ENCODE measurements around the gene PAK4. TPM values are rescaled to one million over a fixed set of nuclear protein-coding genes. Genes with fewer than 3 reads are reported as not detected.

Gene PAK4
- polyA plus RNA-seq, 1 experiment = 10.4 TPM

DNA sequence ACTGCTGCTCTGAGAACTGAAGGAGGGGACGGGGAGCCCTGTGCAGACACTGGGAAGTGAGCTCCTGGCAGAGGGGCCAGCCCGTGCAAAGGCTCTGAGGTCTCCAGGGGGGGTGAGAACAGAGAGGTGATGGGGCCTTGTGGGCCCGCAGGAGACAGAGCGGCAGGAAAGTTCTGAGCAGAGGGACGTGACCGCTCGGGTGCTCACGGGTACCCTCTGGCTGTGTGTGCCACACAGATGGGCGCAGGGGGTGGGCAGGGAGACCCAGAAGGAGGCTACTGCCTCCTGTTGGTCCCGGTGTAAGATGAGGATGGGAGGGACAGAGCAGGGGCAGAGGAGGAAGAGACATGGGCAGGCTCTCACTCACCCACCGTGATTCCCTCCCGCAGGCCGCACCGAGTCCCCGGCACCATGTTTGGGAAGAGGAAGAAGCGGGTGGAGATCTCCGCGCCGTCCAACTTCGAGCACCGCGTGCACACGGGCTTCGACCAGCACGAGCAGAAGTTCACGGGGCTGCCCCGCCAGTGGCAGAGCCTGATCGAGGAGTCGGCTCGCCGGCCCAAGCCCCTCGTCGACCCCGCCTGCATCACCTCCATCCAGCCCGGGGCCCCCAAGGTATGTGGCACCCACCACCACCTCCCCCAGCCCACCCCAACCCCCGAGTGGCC lies 43.7 kb downstream of the PAK4 start:
- CTCF ChIA-PET = no interaction called here

DNA sequence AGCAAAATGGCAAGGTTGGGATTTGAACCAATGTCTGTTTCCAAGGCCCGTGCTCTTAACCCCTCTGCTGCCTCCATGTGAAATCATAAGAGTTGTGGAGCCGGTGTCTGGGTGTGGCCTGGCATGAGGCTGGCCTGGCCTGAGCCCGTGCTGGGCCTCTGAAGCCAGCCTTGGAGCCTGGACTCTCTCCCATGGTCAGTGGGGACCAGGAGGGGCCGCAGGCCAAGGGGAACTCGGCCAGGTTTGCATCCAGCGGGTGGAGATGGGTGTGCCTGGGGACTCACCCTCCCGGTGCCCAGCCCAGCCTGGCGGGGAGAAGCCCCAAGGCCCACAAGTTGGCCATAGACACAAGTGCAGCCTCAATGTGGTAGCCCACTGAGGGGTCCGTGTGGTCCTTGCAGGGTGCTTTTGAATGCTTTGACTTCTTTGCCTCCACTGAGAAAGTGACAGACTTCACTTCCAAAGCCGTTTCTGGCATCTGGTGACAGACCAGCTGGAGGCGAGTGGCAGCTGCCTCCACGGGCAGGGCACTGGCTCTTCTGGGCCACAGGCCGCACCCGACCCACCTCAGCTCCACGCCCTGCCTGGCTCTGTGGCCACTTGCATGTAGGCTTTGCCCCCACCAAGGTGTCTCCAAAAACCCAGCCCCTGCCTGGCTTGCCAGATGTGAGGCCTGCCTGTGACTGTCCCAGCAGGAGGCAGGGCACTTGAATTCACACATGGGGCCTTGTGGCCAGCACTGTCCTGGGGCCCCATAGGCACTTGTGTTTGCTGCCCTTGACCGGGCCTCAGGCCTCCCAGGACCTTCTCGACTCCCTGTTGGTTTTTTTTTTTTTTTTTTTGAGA lies 45.0 kb downstream of the PAK4 start:
- H3K27me3 ChIP-seq (ENCODE audit: control insufficient read depth, insufficient read depth, low read length) = no peaks in the 10 kb centered on the region
- CTCF ChIA-PET = no interaction called here
- POLR2A ChIA-PET = no interaction called here
- no peaks in the 10 kb centered on the region; the same call in 1 of the 2 replicates for H3K9me3 ChIP-seq (ENCODE audit: control insufficient read depth, insufficient read depth, low read length)
- no peak overlapping the region for H3K4me3 ChIP-seq (ENCODE audit: low read depth, low read length)
- H3K27ac ChIP-seq (ENCODE audit: low read depth, low read length) = no peak overlapping the region
- TF ChIP-seq, protein P1, sequence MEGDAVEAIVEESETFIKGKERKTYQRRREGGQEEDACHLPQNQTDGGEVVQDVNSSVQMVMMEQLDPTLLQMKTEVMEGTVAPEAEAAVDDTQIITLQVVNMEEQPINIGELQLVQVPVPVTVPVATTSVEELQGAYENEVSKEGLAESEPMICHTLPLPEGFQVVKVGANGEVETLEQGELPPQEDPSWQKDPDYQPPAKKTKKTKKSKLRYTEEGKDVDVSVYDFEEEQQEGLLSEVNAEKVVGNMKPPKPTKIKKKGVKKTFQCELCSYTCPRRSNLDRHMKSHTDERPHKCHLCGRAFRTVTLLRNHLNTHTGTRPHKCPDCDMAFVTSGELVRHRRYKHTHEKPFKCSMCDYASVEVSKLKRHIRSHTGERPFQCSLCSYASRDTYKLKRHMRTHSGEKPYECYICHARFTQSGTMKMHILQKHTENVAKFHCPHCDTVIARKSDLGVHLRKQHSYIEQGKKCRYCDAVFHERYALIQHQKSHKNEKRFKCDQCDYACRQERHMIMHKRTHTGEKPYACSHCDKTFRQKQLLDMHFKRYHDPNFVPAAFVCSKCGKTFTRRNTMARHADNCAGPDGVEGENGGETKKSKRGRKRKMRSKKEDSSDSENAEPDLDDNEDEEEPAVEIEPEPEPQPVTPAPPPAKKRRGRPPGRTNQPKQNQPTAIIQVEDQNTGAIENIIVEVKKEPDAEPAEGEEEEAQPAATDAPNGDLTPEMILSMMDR (IDR thresholded peaks at IDR 0.05; ENCODE audit: low read depth, low read length) = no peak
- DNase-seq (ENCODE audit: low read depth, low spot score) = no peak

More for the DNA sequence above, 43.7 kb downstream of the PAK4 start:
- no peaks in the 10 kb centered on the region; the same call in 1 of the 2 replicates for H3K9me3 ChIP-seq (ENCODE audit: control insufficient read depth, insufficient read depth, low read length)
- no peak overlapping the region for H3K27ac ChIP-seq (ENCODE audit: low read depth, low read length)
- POLR2A ChIA-PET = no interaction called here
- H3K4me3 ChIP-seq (ENCODE audit: low read depth, low read length) = no peak overlapping the region
- no peaks in the 10 kb centered on the region for H3K27me3 ChIP-seq (ENCODE audit: control insufficient read depth, insufficient read depth, low read length)
- DNase-seq (ENCODE audit: low read depth, low spot score) = no peak
- TF ChIP-seq, protein P1 (IDR thresholded peaks at IDR 0.05; ENCODE audit: low read depth, low read length) = no peak

DNA sequence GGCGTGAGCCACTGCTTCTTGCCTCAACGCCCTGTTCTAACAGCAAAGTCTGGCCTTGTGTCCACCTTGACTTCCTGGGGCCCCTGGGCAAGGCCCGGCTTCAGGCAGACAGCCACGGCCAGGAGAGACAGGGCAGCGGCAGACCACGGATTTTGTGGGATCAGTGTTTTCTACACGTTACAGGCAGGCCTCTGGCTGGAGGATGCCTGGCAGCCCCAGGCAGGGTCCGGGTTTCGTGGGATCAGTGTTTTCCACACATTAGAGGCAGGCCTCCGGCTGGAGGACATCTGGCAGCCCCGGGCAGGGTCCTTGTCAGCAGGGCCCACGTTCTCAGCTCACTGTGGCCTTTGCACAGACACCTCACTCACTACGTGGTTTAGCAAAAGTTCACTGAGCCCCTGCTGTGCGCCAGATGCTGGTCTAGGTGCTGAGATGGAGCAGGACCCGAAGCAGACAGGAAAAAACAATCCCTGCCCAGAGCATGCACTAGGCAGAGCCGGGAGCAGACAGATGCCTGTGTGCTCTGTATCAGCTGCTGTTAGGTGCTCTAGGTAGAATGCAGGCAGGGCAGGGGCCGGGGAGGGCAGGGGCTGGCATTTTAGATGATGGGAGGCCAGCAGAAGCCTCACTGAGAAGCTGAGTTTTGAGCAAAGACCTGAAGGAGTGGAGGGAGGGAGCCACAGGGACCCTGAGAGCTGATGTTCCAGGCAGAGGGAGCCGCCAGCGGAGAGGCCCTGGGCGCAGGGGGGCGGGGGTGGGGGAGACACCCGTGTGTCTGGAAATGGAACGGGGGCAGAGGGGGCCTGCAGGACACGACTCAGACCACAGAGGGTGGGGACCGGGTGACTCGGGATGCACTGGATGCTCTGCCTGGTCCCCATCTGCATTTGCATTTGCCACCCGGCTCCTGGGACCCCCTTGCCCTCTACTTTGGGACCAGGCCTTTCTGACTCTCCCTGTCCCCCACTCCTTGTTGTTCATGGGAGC lies 46.2 kb downstream of the PAK4 start:
- no peak overlapping the region for H3K4me3 ChIP-seq (ENCODE audit: low read depth, low read length)
- CTCF ChIA-PET = no interaction called here
- POLR2A ChIA-PET = no interaction called here
- H3K27ac ChIP-seq (ENCODE audit: low read depth, low read length) = no peak overlapping the region
- TF ChIP-seq, protein P1 (IDR thresholded peaks at IDR 0.05; ENCODE audit: low read depth, low read length) = no peak
- DNase-seq (ENCODE audit: low read depth, low spot score) = no peak
- no peaks in the 10 kb centered on the region; the same call in 1 of the 2 replicates for H3K9me3 ChIP-seq (ENCODE audit: control insufficient read depth, insufficient read depth, low read length)
- no peaks in the 10 kb centered on the region for H3K27me3 ChIP-seq (ENCODE audit: control insufficient read depth, insufficient read depth, low read length)

DNA sequence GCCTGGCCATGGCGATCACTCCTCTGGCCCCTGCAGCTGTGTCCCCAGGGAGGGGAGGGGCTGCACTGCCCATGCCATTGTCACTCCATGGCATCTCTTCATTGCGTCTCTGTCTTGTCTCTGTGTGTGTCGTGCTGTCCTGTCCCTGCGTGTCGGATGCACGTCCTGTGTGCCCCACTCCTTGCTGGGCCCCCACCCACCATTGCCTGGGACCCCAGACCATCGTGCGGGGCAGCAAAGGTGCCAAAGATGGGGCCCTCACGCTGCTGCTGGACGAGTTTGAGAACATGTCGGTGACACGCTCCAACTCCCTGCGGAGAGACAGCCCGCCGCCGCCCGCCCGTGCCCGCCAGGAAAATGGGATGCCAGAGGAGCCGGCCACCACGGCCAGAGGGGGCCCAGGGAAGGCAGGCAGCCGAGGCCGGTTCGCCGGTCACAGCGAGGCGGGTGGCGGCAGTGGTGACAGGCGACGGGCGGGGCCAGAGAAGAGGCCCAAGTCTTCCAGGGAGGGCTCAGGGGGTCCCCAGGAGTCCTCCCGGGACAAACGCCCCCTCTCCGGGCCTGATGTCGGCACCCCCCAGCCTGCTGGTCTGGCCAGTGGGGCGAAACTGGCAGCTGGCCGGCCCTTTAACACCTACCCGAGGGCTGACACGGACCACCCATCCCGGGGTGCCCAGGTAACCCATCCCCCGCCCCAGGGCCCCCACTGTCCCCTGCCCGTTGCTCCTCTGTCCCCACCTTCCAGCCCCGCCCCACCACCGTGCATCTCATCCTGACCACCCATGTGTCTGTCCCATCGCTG lies 47.3 kb downstream of the PAK4 start:
- Histone ChIP-seq H3K9me3 (ENCODE audit: control insufficient read depth, insufficient read depth, low read length) (no peaks in the 10 kb centered on the region), H3K27me3 (ENCODE audit: control insufficient read depth, insufficient read depth, low read length) (no peaks in the 10 kb centered on the region), H3K4me3 (ENCODE audit: low read depth, low read length) (no peak overlapping the region), H3K27ac (ENCODE audit: low read depth, low read length) (no peak overlapping the region)
- TF ChIP-seq, protein P1 (IDR thresholded peaks at IDR 0.05; ENCODE audit: low read depth, low read length) = no peak
- DNase-seq (ENCODE audit: low read depth, low spot score) = no peak
- POLR2A ChIA-PET = no interaction called here
- CTCF ChIA-PET = interaction anchor here (0.6 kb wide), 1 partner anchor 211 kb away, joined by 3 read pairs; no protein-coding TSS in a partner anchor

Measured in AG04450 (cell line).